ENCODE data around the gene RRP15. TPM values are rescaled to one million over a fixed set of nuclear protein-coding genes. Genes with fewer than 3 reads are reported as not detected.

Gene RRP15
- total and polyA plus RNA-seq, 9 of the 15 experiments (the other 6 are each of a cell fraction or from before 2014, with no cell fraction given): 9.5 to 58.1 (median 29.3) TPM

GRCh38 chr1:218298398-218298797 lies 13.3 kb downstream of the RRP15 start (continued):
- no peak for TF ChIP-seq TCFL5 (CRISPR knock-in tag; conservative IDR thresholded peaks at IDR 0.05)
- no peak for TF ChIP-seq PRMT5 (CRISPR knock-in tag; IDR thresholded peaks at IDR 0.05)
- no peak for TF ChIP-seq ZNF655 (CRISPR knock-in tag; IDR thresholded peaks at IDR 0.05)
- peak; percentile 71 for TF ChIP-seq GATA2 (CRISPR knock-in tag; IDR thresholded peaks at IDR 0.05)
- no peak for TF ChIP-seq TGIF2 (CRISPR knock-in tag; IDR thresholded peaks at IDR 0.05)
- no peak for TF ChIP-seq CTCFL (IDR thresholded peaks at IDR 0.05; ENCODE audit: borderline replicate concordance, insufficient read depth, low read depth, low read length, poor library complexity, severe bottlenecking)
- TF ChIP-seq COPS2 (conservative IDR thresholded peaks at IDR 0.05): no peak
- no peak for TF ChIP-seq TRIM25 (IDR thresholded peaks at IDR 0.05; ENCODE audit: borderline replicate concordance)
- TF ChIP-seq MXI1 (IDR thresholded peaks at IDR 0.05; ENCODE audit: low read depth, low read length): no peak
- no peak for TF ChIP-seq ZNF274 (IDR thresholded peaks at IDR 0.05; ENCODE audit: borderline replicate concordance, low read depth, low read length)
- TF ChIP-seq HLTF (IDR thresholded peaks at IDR 0.05): no peak
- no peak for TF ChIP-seq ZBTB11 (CRISPR knock-in tag; IDR thresholded peaks at IDR 0.05)
- peak; percentile 76 for TF ChIP-seq SMARCE1 (IDR thresholded peaks at IDR 0.05)
- TF ChIP-seq CBFA2T2 (conservative IDR thresholded peaks at IDR 0.05): peak; percentile 92
- no peak for TF ChIP-seq YY1 (IDR thresholded peaks at IDR 0.05; ENCODE audit: borderline replicate concordance in 1 of 3, control insufficient read depth in 1 of 3, extremely low read depth in 1 of 3, insufficient read depth in 3 of 3, insufficient read length in 1 of 3, insufficient replicate concordance in 2 of 3, low read depth in 1 of 3, low read length in 2 of 3)
- no peak for TF ChIP-seq MITF (IDR thresholded peaks at IDR 0.05)
- TF ChIP-seq HMG20A (CRISPR knock-in tag; conservative IDR thresholded peaks at IDR 0.05): no peak
- peak; percentile 69 to 75; a peak in 2 of 4 replicates for TF ChIP-seq TRIM24 (IDR thresholded peaks at IDR 0.05)

Measured in K562 (cell line).